Calu3 (cell line): Measurements from ENCODE around the gene NPY4R2. TPM values are rescaled to one million over a fixed set of nuclear protein-coding genes. Genes with fewer than 3 reads are reported as not detected.
"Not testable (repeated sequence)": the region's sequence is repeated elsewhere in the genome, so short reads cannot be mapped to it uniquely, and the experiment has no call there.

ENCODE experiments used
- BruUV-seq: library from RNA; stranded (reverse); fragments of 400-500 nt; replicated peaks from 2 replicates; lab custom pipeline; 2021; lab: Mats Ljungman, UMichigan
- CTCF ChIA-PET: fragments of 300-600 bp; sonication (Branson Sonifier 250); formaldehyde crosslinking; loops from one replicate; lab custom pipeline; 2022; ENCODE audit warnings: antibody characterized with exemption; lab: Charles Lee
- DNase-seq: peaks from one replicate; pipeline ENCODE4 v3.0.0; 2022
- H3K27ac Mint-ChIP-seq: one replicate; pipeline ENCODE4 v1.8.0; 2022; ENCODE audit warnings: mixed read lengths; ENCODE audit not compliant: unreplicated experiment
- H3K27me3 Mint-ChIP-seq: one replicate; pipeline ENCODE4 v1.8.0; 2022; ENCODE audit warnings: mixed read lengths; ENCODE audit not compliant: unreplicated experiment
- H3K36me3 Mint-ChIP-seq: one replicate; pipeline ENCODE4 v1.8.0; 2022; ENCODE audit warnings: mild to moderate bottlenecking, moderate library complexity, mixed read lengths; ENCODE audit not compliant: insufficient read depth, unreplicated experiment
- H3K4me1 Mint-ChIP-seq: one replicate; pipeline ENCODE4 v1.8.0; 2022; ENCODE audit warnings: mild to moderate bottlenecking, low read depth, mixed read lengths; ENCODE audit not compliant: unreplicated experiment
- H3K4me3 Mint-ChIP-seq: one replicate; pipeline ENCODE4 v1.8.0; 2022; ENCODE audit warnings: mild to moderate bottlenecking, low read depth, moderate library complexity, mixed read lengths; ENCODE audit not compliant: unreplicated experiment
- H3K9me3 Mint-ChIP-seq: one replicate; pipeline ENCODE4 v1.8.0; 2022; ENCODE audit warnings: low read depth, mixed read lengths; ENCODE audit not compliant: unreplicated experiment
- intact Hi-C: fragments of 100-400 bp; cut with micrococcal nuclease; formaldehyde crosslinking; loops from one replicate; pipeline ENCODE4 v1.10.0; 2022; ENCODE audit not compliant: unreplicated experiment
- total RNA-seq: library from RNA; stranded (reverse); gene quantifications from 2 replicates; pipeline ENCODE4 v1.2.3, GENCODE V29; 2022

Gene NPY4R2
- total RNA-seq, 1 experiment from 2014 or later: not detected

DNA sequence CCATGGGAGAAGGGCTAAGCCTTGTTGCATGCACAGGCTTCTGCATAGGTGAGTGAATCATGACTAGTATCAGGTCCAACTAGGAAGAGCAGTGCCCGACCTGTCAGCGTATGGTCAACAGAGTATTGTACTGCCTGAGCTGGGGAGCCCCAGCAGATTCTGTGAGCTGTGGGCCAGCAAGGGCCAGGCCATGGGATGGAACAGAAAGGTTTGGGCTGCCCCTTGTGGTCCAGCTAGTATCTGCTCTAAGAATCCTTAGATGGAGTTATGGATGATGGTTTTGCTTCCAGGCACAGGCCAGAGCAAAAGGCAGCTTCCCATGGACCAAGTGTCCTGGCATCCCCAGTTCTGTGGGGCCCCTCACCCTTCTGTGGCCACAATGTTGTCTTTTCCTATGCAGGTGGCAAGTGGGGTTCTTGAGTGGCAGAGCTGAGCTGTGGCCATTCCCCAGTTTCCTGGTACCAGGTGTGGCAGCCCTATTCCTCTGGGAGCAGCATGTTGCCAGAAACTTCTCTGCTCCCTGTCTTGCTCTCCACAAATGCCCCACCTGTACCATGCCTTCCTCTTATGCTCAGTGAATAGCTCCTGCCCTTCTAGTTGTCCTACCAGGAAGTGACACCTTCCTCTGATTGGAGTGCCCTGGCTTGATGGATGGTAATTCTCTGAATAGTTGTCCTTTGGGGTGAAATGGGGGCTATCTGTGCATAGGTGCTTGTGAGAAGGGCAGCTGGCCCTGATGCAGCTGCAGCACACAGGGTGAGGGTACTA, 25.8 kb upstream of the NPY4R2 start:
- peaks cover 15% of the 10 kb centered on the region for H3K27me3 Mint-ChIP-seq
- H3K27ac Mint-ChIP-seq, CTCF ChIA-PET, intact Hi-C loops, H3K4me3 Mint-ChIP-seq, H3K4me1 Mint-ChIP-seq, H3K9me3 Mint-ChIP-seq, BruUV-seq, H3K36me3 Mint-ChIP-seq, DNase-seq: not testable (repeated sequence)

DNA sequence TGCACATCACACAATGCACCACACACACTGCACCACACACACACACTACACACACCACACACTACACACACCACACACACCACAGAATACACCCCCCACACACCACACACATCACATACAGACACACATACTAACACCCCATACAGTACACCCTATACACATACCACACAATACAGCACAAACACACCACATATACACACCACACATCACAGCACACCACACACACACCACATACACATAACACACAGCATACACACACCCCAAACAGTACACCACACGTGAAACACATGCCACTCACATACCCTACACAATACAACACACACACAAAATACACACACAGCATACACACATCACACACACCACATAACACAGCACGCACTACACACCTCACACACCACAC, 23.9 kb upstream of the NPY4R2 start:
- H3K36me3 Mint-ChIP-seq, H3K9me3 Mint-ChIP-seq, intact Hi-C loops, DNase-seq, H3K4me1 Mint-ChIP-seq, CTCF ChIA-PET, H3K4me3 Mint-ChIP-seq, BruUV-seq, H3K27ac Mint-ChIP-seq: not testable (repeated sequence)
- H3K27me3 Mint-ChIP-seq: peaks cover 15% of the 10 kb centered on the region

DNA sequence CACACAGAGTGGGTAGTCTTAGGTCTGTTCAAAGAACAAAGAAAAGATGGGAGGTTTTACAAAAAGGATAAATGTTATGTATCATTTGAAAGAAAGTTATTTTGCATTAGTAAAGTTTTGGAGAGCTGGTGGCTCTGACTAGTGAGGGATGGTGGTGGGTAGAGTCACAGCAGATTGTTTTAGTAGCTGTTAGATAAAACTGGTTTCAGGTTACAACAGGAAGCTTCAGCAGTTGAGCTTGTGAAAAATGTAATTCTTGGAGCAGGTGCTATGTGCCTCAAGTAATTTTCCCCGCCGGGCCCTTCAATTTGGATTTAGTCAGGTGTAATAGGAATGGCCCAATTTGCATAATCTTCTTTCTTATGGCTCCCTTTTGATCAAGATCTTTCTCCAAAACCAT, 20.6 kb upstream of the NPY4R2 start:
- H3K4me1 Mint-ChIP-seq, H3K4me3 Mint-ChIP-seq, H3K27ac Mint-ChIP-seq, H3K9me3 Mint-ChIP-seq, H3K36me3 Mint-ChIP-seq, DNase-seq, intact Hi-C loops, BruUV-seq, CTCF ChIA-PET: not testable (repeated sequence)
- peaks cover 15% of the 10 kb centered on the region for H3K27me3 Mint-ChIP-seq

DNA sequence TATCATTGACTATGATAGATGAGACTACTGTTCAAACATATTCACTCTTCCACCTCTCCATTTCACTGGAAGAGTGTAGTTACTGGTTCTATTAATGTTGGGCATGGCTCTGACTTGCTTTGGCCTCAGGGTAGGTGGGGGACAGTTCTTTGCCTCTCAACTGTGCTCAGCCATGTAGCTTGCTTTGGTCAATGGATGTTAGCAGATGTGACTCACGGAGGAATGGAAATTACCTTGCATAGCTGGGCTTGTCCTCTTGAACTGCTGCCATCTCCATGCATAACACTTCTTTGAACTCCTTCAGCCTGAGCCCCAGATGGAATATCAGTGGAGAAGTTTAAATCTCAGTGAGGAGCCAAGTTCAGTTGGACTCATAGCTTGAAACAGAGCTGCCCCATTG, 9.1 kb upstream of the NPY4R2 start:
- CTCF ChIA-PET, H3K27ac Mint-ChIP-seq, intact Hi-C loops, H3K27me3 Mint-ChIP-seq, DNase-seq, H3K9me3 Mint-ChIP-seq, H3K4me1 Mint-ChIP-seq, BruUV-seq, H3K4me3 Mint-ChIP-seq, H3K36me3 Mint-ChIP-seq: not testable (repeated sequence)

DNA sequence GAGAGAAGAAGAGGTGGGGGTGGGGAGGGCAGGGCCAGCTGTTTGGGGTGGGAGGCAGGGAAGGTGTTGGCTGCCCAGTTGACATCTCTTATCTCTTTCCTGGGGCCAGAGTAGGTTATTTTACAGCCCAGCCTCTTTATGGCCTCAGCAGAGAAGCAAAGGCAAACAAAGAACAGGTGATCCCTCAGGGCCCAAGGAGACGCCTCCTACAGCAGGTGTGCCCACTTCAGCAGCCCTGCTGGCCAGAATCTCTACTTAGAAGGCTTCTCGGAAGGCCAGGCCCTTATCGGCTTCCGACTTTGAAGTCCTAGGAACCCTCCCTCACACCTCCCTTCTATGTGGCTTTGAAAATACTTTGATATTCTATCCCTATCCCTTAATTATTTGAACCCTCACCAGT, 8.0 kb upstream of the NPY4R2 start:
- H3K4me1 Mint-ChIP-seq, H3K9me3 Mint-ChIP-seq, H3K4me3 Mint-ChIP-seq, H3K27me3 Mint-ChIP-seq, CTCF ChIA-PET, DNase-seq, H3K27ac Mint-ChIP-seq, H3K36me3 Mint-ChIP-seq, intact Hi-C loops, BruUV-seq: not testable (repeated sequence)

DNA sequence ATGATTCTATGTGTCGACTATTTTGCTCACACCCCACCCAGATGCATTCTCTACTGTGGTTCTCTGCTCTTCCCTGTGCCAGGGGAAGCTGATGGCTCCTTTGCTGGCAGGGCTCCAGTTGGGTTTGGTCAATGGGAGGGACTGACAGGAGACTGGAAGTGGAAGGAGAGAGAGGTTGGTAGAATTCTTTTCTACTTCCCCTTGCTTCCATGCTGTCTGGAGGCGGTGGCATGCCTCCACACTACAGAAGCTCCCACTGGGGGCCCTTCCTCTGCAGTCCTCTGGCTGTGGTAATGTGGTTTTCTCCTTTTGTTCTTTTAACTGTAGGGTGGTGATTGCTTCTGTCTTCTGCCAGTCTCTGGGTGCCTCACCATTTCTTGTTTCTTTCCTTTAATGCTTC, 4.4 kb upstream of the NPY4R2 start:
- intact Hi-C loops, BruUV-seq, H3K4me1 Mint-ChIP-seq, CTCF ChIA-PET, H3K27me3 Mint-ChIP-seq, DNase-seq, H3K9me3 Mint-ChIP-seq, H3K27ac Mint-ChIP-seq, H3K36me3 Mint-ChIP-seq, H3K4me3 Mint-ChIP-seq: not testable (repeated sequence)

DNA sequence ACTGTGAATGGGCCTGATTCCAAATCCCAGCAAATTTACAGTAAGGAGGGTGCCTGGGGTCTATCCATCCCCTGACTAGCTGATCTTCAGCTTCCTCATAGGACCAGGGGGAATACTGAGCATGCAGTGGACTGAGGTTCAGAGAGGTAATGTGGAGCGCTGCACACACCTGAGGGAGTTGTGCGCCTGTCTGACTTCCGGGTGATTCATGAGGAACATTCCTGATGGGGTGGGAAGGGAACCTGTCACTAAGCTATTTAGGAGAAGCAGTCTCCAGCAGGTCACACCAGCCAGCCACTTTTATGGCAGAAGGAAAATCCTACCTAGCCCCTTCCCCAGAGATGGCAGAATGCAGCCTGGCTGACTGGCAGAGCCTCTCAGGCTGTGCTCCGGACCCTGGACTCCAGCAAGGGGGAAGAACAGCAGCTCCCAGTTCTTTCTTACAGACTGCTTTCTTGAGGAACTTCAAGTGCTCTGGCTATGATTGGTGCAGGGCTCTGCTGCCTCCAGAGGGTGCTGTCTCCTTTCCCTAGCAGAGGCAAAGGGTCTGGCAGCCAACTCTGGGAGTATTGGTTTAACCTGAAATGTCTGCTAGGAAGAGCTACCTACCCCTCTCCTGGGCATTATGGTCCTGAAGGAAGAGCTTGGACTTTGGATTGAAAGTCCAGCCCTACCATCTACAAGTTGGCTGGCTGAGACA, 2.5 kb upstream of the NPY4R2 start:
- H3K27ac Mint-ChIP-seq, BruUV-seq, H3K9me3 Mint-ChIP-seq: not testable (repeated sequence)

DNA sequence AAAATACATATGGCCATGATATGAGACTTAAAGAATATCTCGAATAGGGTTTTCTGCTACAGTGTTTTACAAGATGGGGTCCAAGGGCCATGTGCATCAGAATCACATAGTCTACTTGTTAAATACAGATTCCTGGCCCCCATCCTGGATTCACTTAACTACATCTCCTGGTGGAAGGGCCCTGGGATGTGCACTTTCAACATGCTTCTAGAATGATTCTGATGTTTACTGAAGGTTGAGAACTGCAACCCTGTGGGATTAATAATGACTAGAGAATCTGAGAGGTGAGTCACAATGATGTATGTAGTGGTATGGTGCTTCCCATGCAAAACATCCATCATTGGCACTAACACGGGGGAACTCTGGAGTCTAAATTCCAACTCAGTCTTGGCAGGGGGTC, 2.1 kb downstream of the NPY4R2 start:
- BruUV-seq, H3K4me3 Mint-ChIP-seq, H3K27me3 Mint-ChIP-seq, H3K4me1 Mint-ChIP-seq, intact Hi-C loops, H3K27ac Mint-ChIP-seq, CTCF ChIA-PET, H3K36me3 Mint-ChIP-seq, DNase-seq, H3K9me3 Mint-ChIP-seq: not testable (repeated sequence)

More for the DNA sequence above, 2.5 kb upstream of the NPY4R2 start:
- DNase-seq, intact Hi-C loops, H3K4me1 Mint-ChIP-seq, H3K36me3 Mint-ChIP-seq, CTCF ChIA-PET, H3K4me3 Mint-ChIP-seq, H3K27me3 Mint-ChIP-seq: not testable (repeated sequence)

DNA sequence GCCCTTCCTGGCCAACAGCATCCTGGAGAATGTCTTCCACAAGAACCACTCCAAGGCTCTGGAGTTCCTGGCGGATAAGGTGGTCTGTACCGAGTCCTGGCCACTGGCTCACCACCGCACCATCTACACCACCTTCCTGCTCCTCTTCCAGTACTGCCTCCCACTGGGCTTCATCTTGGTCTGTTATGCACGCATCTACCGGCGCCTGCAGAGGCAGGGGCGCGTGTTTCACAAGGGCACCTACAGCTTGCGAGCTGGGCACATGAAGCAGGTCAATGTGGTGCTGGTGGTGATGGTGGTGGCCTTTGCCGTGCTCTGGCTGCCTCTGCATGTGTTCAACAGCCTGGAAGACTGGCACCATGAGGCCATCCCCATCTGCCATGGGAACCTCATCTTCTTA, 4.0 kb downstream of the NPY4R2 start:
- intact Hi-C loops, H3K4me3 Mint-ChIP-seq, BruUV-seq, H3K36me3 Mint-ChIP-seq, H3K27ac Mint-ChIP-seq, H3K9me3 Mint-ChIP-seq, DNase-seq, H3K27me3 Mint-ChIP-seq, H3K4me1 Mint-ChIP-seq, CTCF ChIA-PET: not testable (repeated sequence)

DNA sequence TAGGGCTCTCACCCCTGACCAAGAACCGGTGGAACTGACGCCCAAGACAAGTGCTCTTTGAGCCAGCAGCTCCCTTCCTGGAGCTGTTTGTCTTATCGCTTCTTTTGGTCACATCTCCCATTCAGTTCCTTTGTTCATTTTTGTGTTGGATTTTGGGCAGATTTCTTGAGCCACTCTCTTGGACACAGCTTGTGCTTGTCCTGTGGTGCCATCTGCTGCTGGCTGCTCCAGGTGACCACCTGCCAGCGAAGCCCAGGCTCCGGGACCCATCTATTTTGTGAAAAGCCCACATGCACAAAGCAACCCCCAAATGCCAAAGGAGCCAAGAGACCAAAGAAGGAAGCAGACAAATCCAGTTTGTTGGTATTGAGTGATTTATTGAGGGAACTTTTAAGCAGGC, 6.2 kb downstream of the NPY4R2 start:
- DNase-seq, H3K4me3 Mint-ChIP-seq, CTCF ChIA-PET, intact Hi-C loops, BruUV-seq, H3K27me3 Mint-ChIP-seq, H3K4me1 Mint-ChIP-seq, H3K9me3 Mint-ChIP-seq, H3K27ac Mint-ChIP-seq, H3K36me3 Mint-ChIP-seq: not testable (repeated sequence)
